Measurements from ENCODE around the gene TJAP1.
"Not testable (repeated sequence)": the region's sequence is repeated elsewhere in the genome, so short reads cannot be mapped to it uniquely, and the experiment has no call there.

The TJAP1 gene

DNA sequence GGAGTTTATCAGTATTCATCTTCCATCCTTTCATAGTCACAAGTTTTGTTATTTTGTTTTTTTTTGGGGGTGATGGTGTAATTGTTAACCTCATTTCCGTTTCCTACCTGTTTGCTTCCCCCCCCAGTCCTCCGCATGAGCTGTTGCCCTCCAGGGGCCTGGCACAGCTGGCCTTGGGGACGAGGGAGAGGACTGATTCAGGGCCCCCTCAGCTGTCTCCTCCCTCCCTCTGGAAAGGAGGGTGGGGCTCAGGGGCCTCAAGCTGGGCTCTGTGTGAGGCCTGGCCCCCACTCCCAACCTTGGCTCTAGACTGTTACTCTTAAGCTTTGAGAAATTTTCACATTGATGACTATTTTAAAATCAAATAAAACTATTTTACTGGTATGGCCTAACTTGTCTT, 28.8 kb downstream of the TJAP1 start:
- DNase-seq: peak; percentile 13

DNA sequence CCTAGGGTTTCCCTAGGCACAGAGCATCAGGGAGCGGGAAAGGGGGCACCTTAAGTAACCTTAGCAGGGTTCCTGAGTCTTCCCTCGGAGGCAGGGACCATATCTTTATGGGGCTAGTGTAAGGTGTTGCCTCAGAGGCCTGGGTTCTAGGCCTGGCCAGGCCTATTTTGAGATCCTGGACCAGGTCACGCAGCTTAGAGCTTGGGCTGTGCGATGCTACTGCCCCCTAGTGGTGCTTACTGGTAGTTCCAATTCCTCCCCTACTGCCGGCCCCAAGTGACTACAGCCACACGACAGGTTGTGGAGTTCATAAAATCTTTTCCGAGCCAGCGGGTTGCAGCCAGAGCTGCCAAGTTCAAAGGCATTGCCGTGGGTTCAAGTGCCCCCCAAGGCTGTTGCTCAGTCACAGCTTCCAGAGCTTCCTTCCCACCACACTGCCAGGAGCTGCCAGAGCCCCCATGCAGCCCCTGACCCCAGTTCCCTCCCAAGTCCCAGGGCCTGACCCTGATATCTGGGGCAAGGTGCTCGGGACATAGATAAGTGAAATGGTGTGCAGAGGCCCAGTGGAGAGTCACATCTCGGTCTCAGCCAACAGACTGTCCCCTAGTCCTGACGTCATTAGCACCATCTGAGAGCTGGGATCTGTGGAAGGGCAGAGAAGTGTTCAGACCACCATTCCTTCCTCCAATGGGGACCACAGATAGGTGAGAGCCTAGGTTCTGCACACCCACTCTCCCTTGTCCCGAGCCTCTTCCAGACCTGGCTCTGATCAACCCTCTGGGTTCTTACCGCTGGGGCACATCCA, 29.5 kb downstream of the TJAP1 start:
- DNase-seq: peak; percentile 87

- DNase-seq: no peak
These were observed 31.2 kb downstream of the TJAP1 start for GRCh38 chr6:43508481-43509141.

DNA sequence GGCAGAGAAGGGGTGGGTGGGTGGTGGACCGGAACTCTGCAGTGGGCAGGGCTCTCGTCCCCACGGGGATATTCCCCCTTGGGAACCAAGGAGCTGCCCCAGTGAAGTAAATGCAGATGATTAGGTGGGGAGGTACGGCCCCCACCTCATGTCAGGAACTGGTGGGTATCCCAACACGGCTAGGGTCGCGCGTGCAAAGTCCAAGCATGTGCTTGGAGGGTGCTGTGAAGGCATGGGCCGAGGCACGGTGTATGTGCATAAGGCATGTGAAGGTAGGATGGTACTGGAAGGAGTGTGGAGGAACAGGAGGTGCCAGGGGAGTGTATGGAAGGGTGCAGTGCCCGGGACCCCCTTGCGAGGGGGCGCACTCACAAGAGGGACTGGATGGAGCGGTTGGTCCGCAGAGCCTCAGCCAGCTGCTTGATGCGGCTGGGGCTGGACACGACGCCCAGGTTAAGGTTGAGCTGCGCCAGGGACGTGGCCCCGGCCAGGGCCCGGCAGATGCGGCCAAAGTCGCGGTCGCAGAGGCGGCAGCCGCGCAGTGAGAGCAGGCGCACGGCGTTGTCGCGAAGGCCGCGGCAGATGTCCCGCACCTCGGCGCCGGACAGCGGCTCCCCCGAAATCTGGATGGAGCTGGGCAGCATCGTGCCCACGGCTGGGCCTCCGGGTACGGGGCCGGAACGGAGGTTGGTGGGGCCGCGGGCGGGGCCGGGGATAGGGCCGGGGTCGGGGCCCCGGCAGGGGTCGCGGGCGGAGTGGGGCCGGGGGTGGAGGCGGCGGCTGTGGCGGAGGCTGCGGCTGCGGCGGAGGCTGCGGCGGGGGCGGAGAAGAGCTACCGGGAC, 32.0 kb downstream of the TJAP1 start:
- DNase-seq: no peak

DNA sequence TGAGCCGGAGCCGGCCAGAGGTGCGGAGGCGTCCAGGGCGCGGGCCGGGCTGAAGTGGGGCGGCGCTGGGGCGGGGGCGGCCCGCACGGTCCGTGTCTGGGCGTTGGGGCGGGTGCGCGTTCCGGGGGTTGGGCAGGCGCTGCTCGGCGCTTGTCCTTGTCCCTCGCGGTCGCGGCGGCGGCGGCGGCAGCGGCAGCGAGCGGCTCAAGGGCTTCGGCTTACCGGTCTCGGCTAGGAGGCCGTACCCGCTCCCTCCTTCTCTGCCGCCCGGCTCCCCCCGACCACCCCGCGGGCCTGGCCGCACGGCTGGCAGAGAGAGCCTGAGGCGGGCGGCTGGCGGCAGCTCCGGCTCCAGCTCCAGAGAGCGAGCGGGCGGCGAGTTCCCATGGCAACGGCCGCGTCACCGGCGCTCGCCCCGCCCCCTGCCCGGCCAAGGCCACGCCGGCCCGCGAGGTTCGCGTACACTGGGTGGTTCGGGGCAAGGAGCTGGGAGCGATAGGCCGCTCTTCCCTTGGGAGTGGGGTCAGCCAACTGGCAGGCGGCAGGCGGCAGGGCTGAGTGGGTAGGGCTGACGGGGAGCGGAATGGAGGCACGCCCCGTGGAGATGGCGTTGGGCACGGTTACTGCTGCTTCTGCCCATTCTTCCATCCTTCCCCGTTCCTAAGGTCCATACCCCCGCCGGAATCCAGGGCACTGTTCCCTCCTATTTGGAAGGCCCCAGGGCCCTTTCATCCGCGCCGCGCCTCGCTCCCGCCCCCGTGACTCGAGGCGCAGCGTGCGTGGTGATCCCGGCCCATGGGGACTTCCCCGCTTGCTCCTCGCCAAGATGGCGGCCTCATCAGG, 32.8 kb downstream of the TJAP1 start, which contains the start of gene LRRC73:
LRRC73 (minus strand) TSS at position 363 of the 843 bp plus-strand sequence. CDS start 561 bp downstream, outside the sequence.
- peak; percentile 84 for DNase-seq

GRCh38 chr6:43510827-43511163, 33.4 kb downstream of the TJAP1 start:
- no peak for DNase-seq

GRCh38 chr6:43511824-43512415, 34.5 kb downstream of the TJAP1 start:
- no peak for DNase-seq

DNA sequence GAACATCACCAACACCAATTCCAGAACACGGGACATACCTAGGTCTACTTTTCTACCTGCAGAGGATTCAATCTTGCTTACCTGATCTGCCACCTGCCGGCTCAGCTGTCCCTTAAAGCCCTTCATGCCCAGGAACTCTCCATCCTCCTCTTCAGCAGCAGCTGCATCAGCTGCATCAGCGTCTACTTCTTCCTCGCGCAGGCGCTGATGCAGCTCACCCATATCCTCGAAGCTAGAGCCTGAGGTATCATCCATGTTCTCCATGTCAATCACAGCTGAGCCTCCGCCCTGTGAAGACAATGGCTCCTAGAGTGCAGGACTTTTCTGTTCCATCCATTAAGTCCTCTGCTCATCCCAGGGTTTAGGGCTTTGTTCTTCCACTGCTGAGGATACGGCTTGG, 38.4 kb downstream of the TJAP1 start:
- no peak for DNase-seq

- no peak for DNase-seq
These were observed 39.0 kb downstream of the TJAP1 start for GRCh38 chr6:43516367-43516696.

GRCh38 chr6:43516697-43517504, 39.5 kb downstream of the TJAP1 start, which contains the start of the genes POLR1C and YIPF3:
Gene POLR1C, plus strand, starts transcription at chr6:43517089. Its CDS starts 21 bp downstream, at chr6:43517110.
Gene YIPF3, minus strand, starts transcription at chr6:43516926. Its CDS starts 119 bp downstream, at chr6:43516807.
- peak; percentile 96 for DNase-seq

DNA sequence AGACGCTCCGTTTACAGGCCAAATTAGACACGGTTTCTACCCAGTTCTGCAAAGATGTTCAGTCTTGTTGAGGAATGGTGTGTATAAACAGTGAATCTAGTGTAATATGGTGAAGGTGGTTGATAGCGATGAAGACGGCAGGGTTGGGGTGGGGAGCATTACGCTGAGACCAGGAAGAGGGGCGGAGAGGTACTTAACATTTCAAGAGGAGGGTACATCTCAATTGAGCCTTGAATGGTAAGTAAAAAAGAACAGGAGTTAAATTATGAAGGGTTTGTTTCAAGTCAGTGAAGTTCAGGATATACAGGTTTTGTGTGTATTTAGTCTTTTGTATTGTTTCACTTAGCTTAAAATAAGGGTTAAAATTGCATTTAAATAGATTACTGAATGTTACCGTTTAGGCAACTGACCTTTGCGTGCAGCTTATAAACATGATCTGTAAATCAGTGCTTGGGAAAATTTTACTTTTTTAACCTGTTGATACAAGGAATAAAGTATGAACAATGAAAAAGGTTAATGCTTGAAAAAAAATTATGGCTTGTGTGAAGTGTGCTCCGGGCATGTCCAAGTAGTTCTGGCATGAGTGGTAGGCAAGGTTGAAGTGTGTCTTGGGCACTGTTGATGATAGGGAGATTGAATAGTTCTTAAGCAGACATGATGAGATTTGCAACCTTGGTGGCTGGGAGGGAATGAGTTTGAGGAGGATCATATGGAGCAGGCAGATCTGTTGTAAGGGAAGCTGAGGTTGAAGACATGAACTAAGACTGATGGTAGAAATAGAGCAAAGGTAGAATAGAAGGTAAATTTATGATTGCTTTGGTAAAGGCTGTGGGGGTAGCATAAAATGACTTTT, 40.4 kb downstream of the TJAP1 start:
- no peak for DNase-seq

GRCh38 chr6:43520097-43520496, 42.7 kb downstream of the TJAP1 start:
- DNase-seq: no peak

- no peak for DNase-seq
These were observed 44.5 kb downstream of the TJAP1 start for GRCh38 chr6:43521836-43522235.

- no peak for DNase-seq
These were observed 45.3 kb downstream of the TJAP1 start for GRCh38 chr6:43522547-43523261.

DNA sequence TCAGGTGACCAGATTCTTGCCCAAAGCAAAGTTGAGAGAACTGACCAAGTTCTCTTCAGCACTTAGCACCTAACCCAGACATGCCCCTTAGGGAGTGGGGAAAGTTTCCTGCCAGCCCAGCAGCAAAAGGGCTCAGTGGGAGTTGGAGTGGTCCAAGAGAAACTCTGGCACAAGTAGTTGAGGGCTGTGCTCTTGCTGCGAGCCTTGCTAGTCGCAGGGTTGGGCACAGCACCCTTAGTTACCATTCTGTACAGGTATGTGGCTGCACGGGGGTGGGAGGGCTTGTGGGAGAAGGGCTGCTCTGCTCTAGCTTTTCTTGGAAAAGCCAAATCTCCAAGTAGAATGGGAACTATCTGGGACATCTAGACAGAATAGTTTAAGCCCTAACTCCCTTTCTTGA, 45.9 kb downstream of the TJAP1 start:
- no peak for DNase-seq

GRCh38 chr6:43524483-43524961, 47.2 kb downstream of the TJAP1 start:
- DNase-seq: no peak

DNA sequence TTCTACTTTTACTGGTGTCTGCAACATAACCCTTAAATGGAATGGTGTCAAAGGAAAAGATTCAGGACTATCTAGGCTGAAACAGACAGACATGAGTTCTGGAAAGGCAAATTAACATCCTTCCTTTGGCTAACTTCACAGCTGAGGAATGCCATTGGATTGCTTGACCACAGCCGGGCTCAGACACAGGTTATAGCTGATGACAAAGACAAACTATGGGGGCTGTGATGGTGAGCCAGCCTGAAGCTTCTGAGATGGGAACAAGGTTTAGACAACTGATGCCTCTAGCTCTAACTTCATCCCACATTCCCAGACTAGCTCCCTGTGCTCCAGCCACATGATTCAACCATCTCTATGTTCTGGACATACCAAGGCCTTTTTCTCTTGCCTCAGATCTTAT, 54.8 kb downstream of the TJAP1 start:
- DNase-seq: no peak

DNA sequence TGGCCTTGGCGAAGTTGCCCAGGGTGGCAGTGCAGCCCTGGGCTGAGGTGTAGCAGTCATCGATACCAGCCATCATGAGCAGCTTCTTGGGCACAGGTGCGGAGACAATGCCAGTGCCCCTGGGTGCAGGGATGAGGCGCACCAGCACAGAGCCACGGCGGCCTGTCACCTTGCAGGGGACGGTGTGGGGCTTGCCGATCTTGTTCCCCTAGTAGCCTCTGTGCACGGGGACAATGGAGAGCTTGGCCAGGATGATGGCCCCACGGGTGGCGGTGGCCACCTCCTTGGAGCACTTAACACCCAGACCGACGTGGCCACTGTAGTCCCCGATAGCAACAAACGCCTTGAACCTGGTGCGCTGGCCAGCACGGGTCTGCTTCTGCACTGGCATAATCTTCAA, 61.6 kb downstream of the TJAP1 start:
- not testable (repeated sequence) for DNase-seq

- not testable (repeated sequence) for DNase-seq
These were observed 62.0 kb downstream of the TJAP1 start for GRCh38 chr6:43539409-43539808.

Measured in CD4-positive, alpha-beta T cell treated with Interleukin-12 subunit alpha and Interleukin-12 subunit beta, for 1 hour (primary cell).